GM12801 (cell line): ENCODE measurements around the gene AGO3.

Experiments
- TF ChIP-seq, protein P1 (sequence below): IDR thresholded peaks from one replicate; pipeline ENCODE4 v1.5.1; 2011; ENCODE audit warnings: control low read depth; ENCODE audit not compliant: insufficient read length; ENCODE audit errors: extremely low read depth

The AGO3 gene

DNA sequence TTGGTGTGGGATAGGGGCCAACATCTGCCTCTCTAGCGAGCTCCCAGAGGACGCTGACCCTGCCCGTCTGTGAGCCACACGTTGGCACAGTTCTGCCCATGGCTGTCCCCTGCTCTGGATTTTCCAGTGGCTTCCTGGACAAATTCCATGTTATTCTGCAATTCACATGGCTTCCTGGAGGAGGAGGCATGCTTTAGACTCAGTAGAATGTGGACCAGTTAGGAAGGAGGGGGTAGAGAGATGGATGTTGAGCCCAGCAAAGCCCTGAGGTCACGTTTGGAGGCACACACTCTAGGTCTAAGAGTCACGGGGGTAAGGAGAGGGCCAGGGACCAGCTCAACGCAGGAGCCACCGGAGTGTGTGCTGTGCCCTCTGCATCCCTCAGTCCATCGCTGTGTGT lies 181.9 kb downstream of the AGO3 start:
- TF ChIP-seq, protein P1, sequence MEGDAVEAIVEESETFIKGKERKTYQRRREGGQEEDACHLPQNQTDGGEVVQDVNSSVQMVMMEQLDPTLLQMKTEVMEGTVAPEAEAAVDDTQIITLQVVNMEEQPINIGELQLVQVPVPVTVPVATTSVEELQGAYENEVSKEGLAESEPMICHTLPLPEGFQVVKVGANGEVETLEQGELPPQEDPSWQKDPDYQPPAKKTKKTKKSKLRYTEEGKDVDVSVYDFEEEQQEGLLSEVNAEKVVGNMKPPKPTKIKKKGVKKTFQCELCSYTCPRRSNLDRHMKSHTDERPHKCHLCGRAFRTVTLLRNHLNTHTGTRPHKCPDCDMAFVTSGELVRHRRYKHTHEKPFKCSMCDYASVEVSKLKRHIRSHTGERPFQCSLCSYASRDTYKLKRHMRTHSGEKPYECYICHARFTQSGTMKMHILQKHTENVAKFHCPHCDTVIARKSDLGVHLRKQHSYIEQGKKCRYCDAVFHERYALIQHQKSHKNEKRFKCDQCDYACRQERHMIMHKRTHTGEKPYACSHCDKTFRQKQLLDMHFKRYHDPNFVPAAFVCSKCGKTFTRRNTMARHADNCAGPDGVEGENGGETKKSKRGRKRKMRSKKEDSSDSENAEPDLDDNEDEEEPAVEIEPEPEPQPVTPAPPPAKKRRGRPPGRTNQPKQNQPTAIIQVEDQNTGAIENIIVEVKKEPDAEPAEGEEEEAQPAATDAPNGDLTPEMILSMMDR = no peak

DNA sequence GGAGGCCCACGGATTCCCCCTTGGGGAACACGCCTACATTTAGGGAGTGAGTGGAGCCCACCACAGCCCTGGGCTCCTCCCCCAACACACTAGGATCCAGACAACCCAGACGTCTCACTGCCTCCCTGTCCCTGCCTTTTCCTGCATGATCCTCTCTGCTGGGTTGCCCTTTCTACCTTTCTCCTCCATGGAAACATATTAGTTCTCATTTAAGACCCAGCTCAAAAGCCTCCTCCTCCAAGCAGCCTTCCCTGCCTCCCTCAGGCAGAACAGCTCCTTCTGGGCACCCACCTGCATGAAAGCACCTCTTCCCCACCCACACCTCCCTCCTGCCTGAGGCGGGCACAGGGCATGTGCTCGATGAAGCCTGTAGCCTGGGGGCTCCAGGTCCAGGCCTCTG lies 183.5 kb downstream of the AGO3 start:
- TF ChIP-seq, protein P1 = no peak

DNA sequence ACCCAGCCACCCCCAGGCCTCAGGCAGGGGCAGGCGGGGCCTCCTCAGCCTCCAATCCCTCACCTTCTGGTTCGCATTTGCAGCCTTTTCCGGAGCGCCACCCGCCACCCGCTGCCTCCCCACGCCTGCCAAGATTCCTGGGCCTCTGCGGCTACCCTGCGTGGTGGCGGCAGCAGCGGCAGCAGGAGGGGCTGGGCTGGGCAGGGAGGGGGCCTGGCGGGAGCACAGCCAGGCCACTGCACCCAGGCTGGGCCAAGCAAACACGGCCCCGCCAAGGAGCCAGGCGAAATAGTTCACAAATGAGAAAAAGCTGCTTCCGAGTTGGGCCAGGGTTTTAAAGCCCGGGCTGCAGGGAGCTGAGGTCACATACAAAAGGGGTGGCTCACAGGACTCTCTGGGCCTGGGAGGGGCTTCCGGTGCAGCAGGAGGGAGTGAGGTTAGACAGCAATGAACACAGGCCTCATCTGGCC lies 184.3 kb downstream of the AGO3 start:
- TF ChIP-seq, protein P1 = no peak

- TF ChIP-seq, protein P1 = no peak
These were observed 185.0 kb downstream of the AGO3 start for GRCh38 chr1:36115931-36116330.

DNA sequence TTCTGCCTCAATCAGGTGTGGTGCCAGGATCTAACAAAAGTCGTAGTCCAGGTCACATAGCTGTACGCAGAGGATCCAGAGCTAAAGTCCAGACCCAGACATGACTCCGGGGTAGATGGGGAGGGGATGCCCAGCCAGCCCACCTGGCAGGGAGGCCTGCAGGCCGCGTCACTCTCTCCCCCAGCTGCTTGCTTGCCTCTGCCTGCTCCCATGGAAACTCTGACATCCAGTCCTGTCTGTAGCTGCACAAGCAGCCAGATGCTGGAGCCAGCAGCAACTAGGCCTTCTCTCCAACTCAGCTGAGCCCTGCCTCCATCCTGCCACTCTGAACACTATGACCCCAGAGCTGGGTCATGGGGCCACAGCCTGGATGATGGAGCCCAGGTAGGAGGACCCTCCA lies 186.0 kb downstream of the AGO3 start:
- TF ChIP-seq, protein P1 = no peak

GRCh38 chr1:36118447-36119204 lies 187.7 kb downstream of the AGO3 start:
- TF ChIP-seq, protein P1 = no peak

- TF ChIP-seq, protein P1 = no peak
These were observed 188.6 kb downstream of the AGO3 start for GRCh38 chr1:36119456-36119855.
